ENCODE measurements around the gene UBR7.
"Not testable (repeated sequence)": the region's sequence is repeated elsewhere in the genome, so short reads cannot be mapped to it uniquely, and the experiment has no call there.

Gene UBR7

GRCh38 chr14:93206793-93207467, at the start of gene UBR7, which contains the start of gene GON7:
Gene UBR7 (plus strand): TSS chr14:93207256. CDS start chr14:93207292, 36 bp downstream.
Gene GON7 (minus strand): TSS chr14:93207065. CDS start chr14:93207037, 28 bp downstream.
- H3K27me3 Mint-ChIP-seq (ENCODE audit: low read depth) = no peaks in the 10 kb centered on the region
- peaks cover 27% of the 10 kb centered on the region for H3K4me1 Mint-ChIP-seq (ENCODE audit: low read depth)
- H3K4me3 Mint-ChIP-seq = peak within 1 kb of the TSS; percentile 85
- peak within 1 kb of the TSS; percentile 93 for H3K27ac Mint-ChIP-seq
- peaks cover 9% of the 10 kb centered on the region for H3K36me3 Mint-ChIP-seq (ENCODE audit: low read depth)
- H3K9me3 Mint-ChIP-seq = no peaks in the 10 kb centered on the region

GRCh38 chr14:93158349-93158748, 48.7 kb upstream of the UBR7 start:
- H3K27me3 Mint-ChIP-seq (ENCODE audit: low read depth); H3K4me1 Mint-ChIP-seq (ENCODE audit: low read depth); H3K9me3 Mint-ChIP-seq; H3K27ac Mint-ChIP-seq; H3K36me3 Mint-ChIP-seq (ENCODE audit: low read depth); H3K4me3 Mint-ChIP-seq: not testable (repeated sequence)

GRCh38 chr14:93159625-93160352, 47.3 kb upstream of the UBR7 start:
- not testable (repeated sequence) for H3K27ac Mint-ChIP-seq; H3K4me3 Mint-ChIP-seq; H3K9me3 Mint-ChIP-seq; H3K27me3 Mint-ChIP-seq (ENCODE audit: low read depth); H3K36me3 Mint-ChIP-seq (ENCODE audit: low read depth); H3K4me1 Mint-ChIP-seq (ENCODE audit: low read depth)

DNA sequence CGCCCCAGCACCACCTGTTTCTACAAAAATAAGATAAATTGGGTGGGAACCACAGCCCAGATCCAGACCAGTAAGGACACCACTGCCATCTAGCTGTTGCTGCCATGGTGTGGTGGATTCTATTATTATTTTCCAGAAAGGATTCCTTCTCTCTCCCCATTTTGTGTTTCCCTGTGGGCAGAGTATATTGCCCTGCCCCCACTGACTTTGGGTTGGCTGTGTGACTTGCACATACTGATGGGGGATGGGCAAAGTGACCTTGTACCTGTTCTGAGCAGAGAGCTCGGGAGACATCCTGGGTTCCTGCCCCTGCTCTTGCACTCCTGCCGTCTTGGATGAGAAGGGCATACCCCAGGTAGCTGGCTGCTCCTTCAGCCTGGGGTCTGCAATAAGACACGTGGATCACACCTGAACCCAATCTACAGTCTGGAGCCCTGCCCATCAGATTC, 46.7 kb upstream of the UBR7 start:
- no peak overlapping the region for H3K27ac Mint-ChIP-seq
- no peaks in the 10 kb centered on the region for H3K27me3 Mint-ChIP-seq (ENCODE audit: low read depth)
- H3K4me1 Mint-ChIP-seq (ENCODE audit: low read depth) = no peaks in the 10 kb centered on the region
- no peak overlapping the region for H3K4me3 Mint-ChIP-seq
- no peaks in the 10 kb centered on the region for H3K36me3 Mint-ChIP-seq (ENCODE audit: low read depth)
- H3K9me3 Mint-ChIP-seq = no peaks in the 10 kb centered on the region

DNA sequence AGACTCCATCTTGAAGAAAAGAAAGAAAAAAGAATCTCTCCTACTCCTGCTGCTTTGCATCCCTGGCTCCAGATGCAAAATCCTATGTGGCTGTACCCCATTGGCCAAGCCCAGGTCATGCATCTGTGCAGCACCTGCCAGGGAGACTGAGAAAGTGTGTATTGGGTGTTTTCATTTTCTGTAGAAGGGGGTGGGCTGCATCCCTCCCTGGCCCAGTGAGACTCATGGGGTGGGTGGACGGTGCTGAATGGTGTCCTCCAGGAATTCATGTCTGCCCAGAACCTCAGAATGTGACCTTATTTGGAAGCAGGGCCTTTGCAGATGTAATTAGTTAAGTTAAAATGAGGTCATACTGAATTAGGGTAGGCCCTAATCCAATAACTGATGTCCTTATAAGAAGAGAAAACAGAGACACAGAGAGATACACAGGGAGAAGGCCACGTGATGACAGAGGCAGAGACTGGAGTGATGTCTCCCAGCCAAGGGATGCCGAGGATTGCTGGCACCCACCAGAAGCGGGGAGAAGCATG, 45.6 kb upstream of the UBR7 start:
- no peak overlapping the region for H3K4me3 Mint-ChIP-seq
- H3K36me3 Mint-ChIP-seq (ENCODE audit: low read depth) = no peaks in the 10 kb centered on the region
- H3K27ac Mint-ChIP-seq = no peak overlapping the region
- H3K9me3 Mint-ChIP-seq = no peaks in the 10 kb centered on the region
- no peaks in the 10 kb centered on the region for H3K4me1 Mint-ChIP-seq (ENCODE audit: low read depth)
- no peaks in the 10 kb centered on the region for H3K27me3 Mint-ChIP-seq (ENCODE audit: low read depth)

- Mint-ChIP-seq H3K27me3 (ENCODE audit: low read depth) (no peaks in the 10 kb centered on the region), H3K9me3 (no peaks in the 10 kb centered on the region)
Observed at GRCh38 chr14:93163564-93163963, 43.5 kb upstream of the UBR7 start.

DNA sequence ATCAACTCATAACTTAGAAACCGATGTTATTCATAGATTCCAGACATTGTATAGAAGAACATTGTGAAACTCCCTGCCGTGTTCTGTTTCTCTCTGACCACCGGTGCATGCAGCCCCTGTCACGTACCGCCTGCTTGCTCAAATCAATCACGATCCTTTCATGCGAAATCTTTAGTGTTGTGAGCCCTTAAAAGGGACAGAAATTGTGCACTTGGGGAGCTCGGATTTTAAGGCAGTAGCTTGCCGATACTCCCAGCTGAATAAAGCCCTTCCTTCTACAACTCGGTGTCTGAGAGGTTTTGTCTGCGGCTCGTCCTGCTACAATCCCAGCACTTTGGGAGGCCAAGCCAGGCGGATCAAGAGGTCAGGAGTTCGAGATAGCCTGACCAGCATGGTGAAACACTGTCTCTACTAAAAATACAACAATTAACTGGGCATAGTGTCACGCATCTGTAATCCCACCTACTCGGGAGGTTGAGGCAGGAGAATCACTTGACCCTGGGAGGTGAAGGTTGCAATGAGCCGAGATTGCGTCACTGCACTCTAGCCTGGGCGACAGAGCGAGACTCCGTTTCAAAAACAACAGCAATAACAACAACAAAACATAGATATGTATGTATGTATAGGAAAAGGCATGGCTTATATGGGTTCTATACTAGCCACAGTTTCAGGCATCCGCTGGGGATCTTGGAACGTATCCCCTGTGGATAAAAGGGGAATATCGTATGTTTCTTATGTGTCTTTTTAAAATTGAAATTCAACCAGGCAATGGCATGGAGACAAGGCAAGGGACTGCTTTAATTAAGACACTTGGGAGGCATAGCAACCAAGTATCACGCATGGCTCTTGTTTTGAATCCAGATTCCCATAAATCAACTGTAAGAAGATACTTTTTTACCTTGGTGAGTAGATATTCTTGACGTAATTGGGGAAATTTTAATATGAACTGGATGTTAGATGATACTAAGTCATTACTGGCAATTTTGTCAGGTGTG, 41.5 kb upstream of the UBR7 start:
- not testable (repeated sequence) for H3K27me3 Mint-ChIP-seq (ENCODE audit: low read depth); H3K27ac Mint-ChIP-seq; H3K36me3 Mint-ChIP-seq (ENCODE audit: low read depth); H3K9me3 Mint-ChIP-seq; H3K4me3 Mint-ChIP-seq; H3K4me1 Mint-ChIP-seq (ENCODE audit: low read depth)

More at GRCh38 chr14:93163564-93163963, 43.5 kb upstream of the UBR7 start:
- H3K36me3 Mint-ChIP-seq (ENCODE audit: low read depth) = no peaks in the 10 kb centered on the region
- H3K4me1 Mint-ChIP-seq (ENCODE audit: low read depth) = no peaks in the 10 kb centered on the region
- no peak overlapping the region for H3K4me3 Mint-ChIP-seq
- H3K27ac Mint-ChIP-seq = no peak overlapping the region

DNA sequence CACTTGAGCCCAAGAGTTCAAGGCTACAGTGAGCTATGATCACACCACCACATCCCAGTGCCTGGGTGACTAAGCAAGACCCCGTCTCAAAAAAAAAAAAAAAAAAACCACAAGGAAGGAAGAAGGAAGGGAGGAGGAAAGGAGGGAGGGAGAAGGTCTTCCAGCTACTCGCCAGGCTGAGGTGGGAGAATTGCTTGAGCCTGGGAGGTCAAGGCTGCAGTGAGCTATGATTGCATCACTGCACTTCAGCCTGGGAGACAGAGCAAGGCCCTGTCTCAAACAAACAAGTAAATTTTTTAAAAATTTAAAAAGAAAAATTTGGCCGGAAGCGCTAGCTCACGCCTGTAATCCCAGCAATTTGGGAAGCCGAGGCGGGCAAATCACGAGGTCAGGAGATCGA, 38.4 kb upstream of the UBR7 start:
- H3K27me3 Mint-ChIP-seq (ENCODE audit: low read depth); H3K4me3 Mint-ChIP-seq: not testable (repeated sequence)

DNA sequence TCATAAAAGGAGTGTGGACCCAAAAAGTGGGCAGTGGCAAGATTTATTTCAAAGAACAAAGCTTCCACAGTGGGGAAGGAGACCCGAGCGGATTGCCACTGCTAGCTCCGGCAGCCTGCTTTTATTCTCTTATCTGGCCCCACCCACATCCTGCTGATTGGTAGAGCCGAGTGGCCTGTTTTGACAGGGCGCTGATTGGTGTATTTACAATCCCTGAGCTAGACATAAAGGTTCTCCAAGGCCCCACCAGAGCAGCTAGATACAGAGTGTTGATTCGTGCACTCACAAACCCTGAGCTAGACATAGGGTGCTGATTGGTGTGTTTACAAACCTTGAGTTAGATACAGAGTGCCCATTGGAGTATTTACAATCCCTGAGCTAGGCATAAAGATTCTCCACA, 37.4 kb upstream of the UBR7 start:
- H3K4me3 Mint-ChIP-seq; H3K27me3 Mint-ChIP-seq (ENCODE audit: low read depth); H3K9me3 Mint-ChIP-seq; H3K36me3 Mint-ChIP-seq (ENCODE audit: low read depth); H3K27ac Mint-ChIP-seq; H3K4me1 Mint-ChIP-seq (ENCODE audit: low read depth): not testable (repeated sequence)

More for the DNA sequence above, 38.4 kb upstream of the UBR7 start:
- not testable (repeated sequence) for H3K4me1 Mint-ChIP-seq (ENCODE audit: low read depth); H3K27ac Mint-ChIP-seq; H3K36me3 Mint-ChIP-seq (ENCODE audit: low read depth); H3K9me3 Mint-ChIP-seq

GRCh38 chr14:93170141-93170540, 36.9 kb upstream of the UBR7 start:
- not testable (repeated sequence) for H3K27me3 Mint-ChIP-seq (ENCODE audit: low read depth); H3K4me1 Mint-ChIP-seq (ENCODE audit: low read depth); H3K27ac Mint-ChIP-seq; H3K9me3 Mint-ChIP-seq; H3K4me3 Mint-ChIP-seq; H3K36me3 Mint-ChIP-seq (ENCODE audit: low read depth)

DNA sequence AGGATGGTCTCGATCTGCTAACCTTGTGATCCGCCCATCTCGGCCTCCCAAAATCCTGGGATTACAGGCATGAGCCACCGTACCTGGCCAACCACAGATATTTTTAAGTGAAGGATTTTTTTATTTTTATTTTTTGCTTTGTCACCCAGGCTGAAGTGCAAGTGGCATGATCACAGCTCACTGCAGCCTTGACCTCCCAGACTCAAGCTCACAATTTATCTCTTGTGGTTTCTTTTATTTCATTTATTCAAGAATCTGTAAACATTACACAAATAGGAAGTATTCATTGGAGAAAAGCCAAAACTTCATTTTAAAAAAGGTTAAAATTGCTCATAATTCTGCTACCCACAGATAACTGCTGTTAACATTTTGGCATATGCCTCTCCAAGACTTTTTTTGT, 35.7 kb upstream of the UBR7 start:
- H3K4me3 Mint-ChIP-seq = no peak overlapping the region
- no peaks in the 10 kb centered on the region for H3K36me3 Mint-ChIP-seq (ENCODE audit: low read depth)
- no peak overlapping the region for H3K27ac Mint-ChIP-seq
- no peaks in the 10 kb centered on the region for H3K9me3 Mint-ChIP-seq
- no peaks in the 10 kb centered on the region for H3K27me3 Mint-ChIP-seq (ENCODE audit: low read depth)
- H3K4me1 Mint-ChIP-seq (ENCODE audit: low read depth) = no peaks in the 10 kb centered on the region

- Mint-ChIP-seq H3K27me3 (ENCODE audit: low read depth) (no peaks in the 10 kb centered on the region), H3K4me3 (no peak overlapping the region), H3K9me3 (no peaks in the 10 kb centered on the region), H3K4me1 (ENCODE audit: low read depth) (no peaks in the 10 kb centered on the region), H3K27ac (no peak overlapping the region), H3K36me3 (ENCODE audit: low read depth) (no peaks in the 10 kb centered on the region)
Observed at GRCh38 chr14:93173943-93174395, 33.1 kb upstream of the UBR7 start.

- H3K4me3 Mint-ChIP-seq; H3K27me3 Mint-ChIP-seq (ENCODE audit: low read depth); H3K4me1 Mint-ChIP-seq (ENCODE audit: low read depth); H3K27ac Mint-ChIP-seq; H3K9me3 Mint-ChIP-seq; H3K36me3 Mint-ChIP-seq (ENCODE audit: low read depth): not testable (repeated sequence)
Observed at GRCh38 chr14:93174731-93175130, 32.3 kb upstream of the UBR7 start.

GRCh38 chr14:93175492-93175891, 31.6 kb upstream of the UBR7 start:
- no peaks in the 10 kb centered on the region for H3K27me3 Mint-ChIP-seq (ENCODE audit: low read depth)

More at GRCh38 chr14:93175492-93175891, 31.6 kb upstream of the UBR7 start:
- H3K27ac Mint-ChIP-seq = no peak overlapping the region
- no peaks in the 10 kb centered on the region for H3K4me1 Mint-ChIP-seq (ENCODE audit: low read depth)
- no peaks in the 10 kb centered on the region for H3K9me3 Mint-ChIP-seq
- H3K36me3 Mint-ChIP-seq (ENCODE audit: low read depth) = no peaks in the 10 kb centered on the region
- H3K4me3 Mint-ChIP-seq = no peak overlapping the region
